PC-3 (cell line): ENCODE results near the gene HID1.

Experiments used
- CTCF ChIP-seq: fragments of 300-600 bp; sonication (generic); conservative IDR thresholded peaks from 2 replicates; pipeline ENCODE4 v1.5.1; 2017; ENCODE audit warnings: antibody characterized with exemption, low read depth, mild to moderate bottlenecking, low read length
- EZH2 ChIP-seq: fragments of 300-600 bp; sonication (generic); IDR thresholded peaks from one replicate; pipeline ENCODE4 v1.6.1; 2017; ENCODE audit warnings: antibody characterized with exemption, mild to moderate bottlenecking, low read length; ENCODE audit not compliant: unreplicated experiment
- EZH2phosphoT487 ChIP-seq: fragments of 300-600 bp; sonication (generic); IDR thresholded peaks from 2 replicates; pipeline ENCODE4 v1.6.1; 2018; ENCODE audit warnings: mild to moderate bottlenecking, antibody characterized with exemption, low read length, borderline replicate concordance

- no peak for TF ChIP-seq CTCF
- TF ChIP-seq EZH2 = no peak
- no peak for TF ChIP-seq EZH2phosphoT487
These were observed 56.3 kb downstream of the HID1 start for GRCh38 chr17:74916136-74916850.
